Cardiac fibroblast (primary cell): ENCODE results near the gene SELENOS.
"Not testable (repeated sequence)": the region's sequence is repeated elsewhere in the genome, so short reads cannot be mapped to it uniquely, and the experiment has no call there.

Source experiments
- DNase-seq, 2 donors: peaks; one replicate each; pipeline versions ENCODE4 v3.0.0 to v3.0.0-alpha.2; 2010; ENCODE audit warnings: low read depth in 2 of 2
- H3K4me3 ChIP-seq, 2 donors: replicated peaks in 1 of 2; 1 replicate in 1 of 2; 2 replicates in 1 of 2; pipeline ENCODE4 v1.5.1; 2011; ENCODE audit warnings: low read depth in 2 of 2, low read length in 2 of 2, mild to moderate bottlenecking in 2 of 2, moderate library complexity in 1 of 2
- CTCF ChIP-seq: IDR thresholded peaks from one replicate; pipeline ENCODE4 v1.5.1; 2011; ENCODE audit warnings: low read depth, mild to moderate bottlenecking, low read length, inconsistent platforms

The SELENOS gene

GRCh38 chr15:101288905-101289513 lies 11.7 kb upstream of the SELENOS start:
- DNase-seq = peak; percentile 71 to 76
- no peak overlapping the region for H3K4me3 ChIP-seq
- TF ChIP-seq CTCF = peak; percentile 63

- not testable (repeated sequence) for H3K4me3 ChIP-seq, DNase-seq
Observed at GRCh38 chr15:101287342-101287741, 10.1 kb upstream of the SELENOS start.

- no peak for TF ChIP-seq CTCF
- H3K4me3 ChIP-seq = no peak overlapping the region
- DNase-seq = no peak
Observed at GRCh38 chr15:101286471-101287114, 9.3 kb upstream of the SELENOS start.

GRCh38 chr15:101283931-101284330 lies 6.6 kb upstream of the SELENOS start:
- no peak overlapping the region for H3K4me3 ChIP-seq
- TF ChIP-seq CTCF = no peak
- no peak for DNase-seq

- no peak for TF ChIP-seq CTCF
- DNase-seq = no peak
- H3K4me3 ChIP-seq = no peak overlapping the region
Observed at GRCh38 chr15:101280007-101280406, 2.7 kb upstream of the SELENOS start.

GRCh38 chr15:101277943-101278564 lies 769 bp upstream of the SELENOS start:
- no peak for TF ChIP-seq CTCF
- peak overlapping the region; percentile 49 for H3K4me3 ChIP-seq
- DNase-seq = no peak

- TF ChIP-seq CTCF = peak; percentile 41
- peak overlapping the region; percentile 77 to 93 for H3K4me3 ChIP-seq
- peak; percentile 52 to 57 for DNase-seq
Observed at GRCh38 chr15:101276501-101277037, 716 bp downstream of the SELENOS start.
